Measurements from ENCODE around the gene OR5K3.
"Not testable (repeated sequence)": the region's sequence is repeated elsewhere in the genome, so short reads cannot be mapped to it uniquely, and the experiment has no call there.

Gene OR5K3

GRCh38 chr3:98390366-98390765 is at the start of gene OR5K3:
Gene OR5K3 (plus strand): TSS chr3:98390666. CDS start chr3:98390666, 0 bp downstream.
- DNase-seq: no peak

DNA sequence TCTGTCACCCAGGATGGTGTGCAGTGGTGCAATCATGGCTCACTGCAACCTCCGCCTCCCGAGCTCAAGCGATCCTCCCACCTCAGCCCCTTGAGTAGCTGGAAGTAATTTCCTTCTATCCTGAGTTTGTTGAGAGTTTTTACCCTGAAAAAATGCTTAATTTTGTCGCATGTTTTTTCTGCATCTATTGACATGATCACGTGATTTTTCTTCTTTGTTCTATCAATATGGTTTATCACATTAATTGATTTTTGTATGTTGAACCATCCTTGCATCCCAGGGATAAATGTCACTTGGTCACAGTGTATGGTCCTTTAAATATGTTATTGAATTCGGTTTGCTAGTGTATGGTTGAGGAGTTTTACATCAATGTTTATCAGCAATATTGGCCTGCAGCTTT is 48.7 kb upstream of the OR5K3 start:
- DNase-seq: no peak

DNA sequence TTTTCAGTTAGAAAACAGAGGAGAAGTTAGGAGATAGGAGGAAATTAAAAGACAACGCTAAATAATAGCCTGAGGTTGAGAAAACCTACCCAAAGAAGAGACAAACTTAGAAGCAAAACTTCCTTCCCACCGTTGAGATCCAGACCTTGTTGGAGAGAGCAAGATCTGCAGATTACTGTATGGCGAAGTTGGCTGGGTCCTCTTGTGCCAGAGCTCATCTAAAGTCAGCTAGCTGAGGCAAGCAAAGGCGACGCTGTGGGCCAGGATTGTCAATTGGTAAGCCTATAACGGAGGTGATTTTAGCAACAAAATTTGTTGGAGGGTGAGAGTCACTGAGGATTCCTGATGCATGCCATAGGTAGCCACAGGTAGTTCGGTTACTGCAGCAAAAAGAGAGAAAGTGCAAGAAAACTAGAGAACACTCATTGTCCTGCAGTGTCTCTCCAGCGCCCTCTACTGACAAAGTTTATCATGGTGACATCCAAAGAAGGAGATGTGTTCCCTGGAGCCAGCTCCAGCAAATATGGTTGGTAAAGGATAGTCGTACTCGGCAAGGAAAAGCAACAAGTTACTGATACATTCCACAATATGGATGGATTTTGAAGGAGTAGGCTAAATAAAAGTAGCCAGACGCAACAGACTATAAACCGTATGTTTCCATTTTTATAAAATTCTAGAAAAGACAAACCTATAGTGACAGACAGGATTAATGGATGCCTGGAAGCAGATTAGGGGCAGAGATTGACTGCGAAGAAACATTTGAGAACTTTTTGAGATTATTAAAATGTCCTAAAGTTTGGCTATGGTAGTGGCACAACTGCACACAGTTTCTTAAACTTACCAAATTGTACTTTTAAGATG is 46.6 kb upstream of the OR5K3 start:
- DNase-seq: peak; percentile 46

DNA sequence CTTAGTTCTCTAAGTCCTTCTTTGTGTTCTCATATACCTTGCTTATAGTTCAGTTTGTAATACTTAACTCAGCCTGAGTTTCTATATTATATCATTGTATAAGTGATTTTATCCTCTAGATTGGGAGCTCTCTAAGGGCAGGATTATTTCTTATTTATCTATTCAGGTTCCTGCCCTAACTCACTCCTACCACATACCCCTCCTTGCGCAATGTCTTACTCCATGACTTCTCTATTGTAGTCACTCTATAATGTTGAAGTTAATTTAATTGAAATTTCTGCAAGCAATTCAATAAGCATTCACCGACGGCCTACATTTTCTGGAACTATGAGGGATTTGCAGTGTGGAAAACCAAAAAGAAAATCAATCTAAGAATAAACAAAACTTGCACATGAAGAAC is 40.4 kb upstream of the OR5K3 start:
- no peak for DNase-seq

- no peak for DNase-seq
These were observed 36.9 kb upstream of the OR5K3 start, which contains the start of gene OR5K4 for GRCh38 chr3:98353554-98353953. Gene OR5K4 (plus strand): TSS chr3:98353854. CDS start chr3:98353854, 0 bp downstream.

GRCh38 chr3:98359250-98359649 is 31.2 kb upstream of the OR5K3 start:
- no peak for DNase-seq

DNA sequence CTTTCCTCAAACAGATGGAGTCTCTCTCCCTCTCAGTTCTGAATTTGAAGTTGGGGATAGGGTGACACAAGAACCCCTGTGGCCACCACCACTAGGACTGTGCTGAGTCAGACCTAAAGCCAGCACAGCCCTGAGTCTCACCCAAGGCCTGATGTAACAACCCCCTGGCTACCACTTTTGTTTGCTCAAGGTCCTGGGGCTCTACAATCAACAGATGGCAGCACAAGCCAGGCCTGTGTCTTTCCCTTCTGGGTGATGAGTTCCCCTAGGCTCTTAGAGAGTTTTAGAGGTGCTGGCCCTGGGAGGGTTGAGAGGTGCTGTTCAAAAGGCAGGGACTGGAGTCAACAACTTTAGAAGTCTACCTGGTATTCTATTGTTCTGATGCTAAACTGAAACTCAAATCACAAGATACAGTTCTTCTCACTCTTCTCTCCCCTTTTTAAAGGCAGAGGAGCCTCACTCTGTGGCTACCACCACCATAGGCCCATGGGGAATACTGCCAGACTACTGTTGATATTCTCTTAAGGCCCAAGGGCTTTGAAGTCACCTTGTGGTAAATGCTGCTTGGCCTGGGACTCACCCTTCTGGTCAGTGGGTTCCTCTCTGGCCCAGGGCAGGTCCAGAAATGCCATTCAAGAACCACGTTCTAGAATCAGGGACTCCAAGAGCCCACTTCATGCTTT is 30.3 kb upstream of the OR5K3 start:
- DNase-seq: peak; percentile 8

GRCh38 chr3:98360681-98361080 is 29.8 kb upstream of the OR5K3 start:
- no peak for DNase-seq

GRCh38 chr3:98361289-98361688 is 29.2 kb upstream of the OR5K3 start:
- no peak for DNase-seq

- DNase-seq: no peak
These were observed 22.8 kb upstream of the OR5K3 start for GRCh38 chr3:98367464-98368246.

DNA sequence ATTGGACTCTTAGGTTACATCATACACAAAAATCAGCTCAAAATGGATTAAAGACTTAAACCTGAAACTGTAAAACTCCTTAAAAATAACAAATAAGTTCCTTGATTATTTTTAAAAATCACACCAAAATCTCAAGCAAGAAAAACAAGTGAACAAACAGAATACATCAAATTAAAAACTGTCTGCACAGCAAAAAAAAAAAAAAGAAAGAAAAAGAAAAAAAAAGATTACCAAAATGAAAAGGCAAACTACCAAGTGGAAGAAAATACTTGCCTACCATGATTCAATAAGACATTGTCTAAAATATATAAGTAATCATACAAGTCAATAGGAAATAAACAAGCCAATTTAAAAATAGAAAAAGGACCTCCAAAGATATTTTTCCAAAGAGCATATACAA is 19.3 kb upstream of the OR5K3 start:
- DNase-seq: no peak

- no peak for DNase-seq
These were observed 18.6 kb upstream of the OR5K3 start for GRCh38 chr3:98371853-98372252.

GRCh38 chr3:98372445-98372844 is 18.0 kb upstream of the OR5K3 start:
- no peak for DNase-seq

DNA sequence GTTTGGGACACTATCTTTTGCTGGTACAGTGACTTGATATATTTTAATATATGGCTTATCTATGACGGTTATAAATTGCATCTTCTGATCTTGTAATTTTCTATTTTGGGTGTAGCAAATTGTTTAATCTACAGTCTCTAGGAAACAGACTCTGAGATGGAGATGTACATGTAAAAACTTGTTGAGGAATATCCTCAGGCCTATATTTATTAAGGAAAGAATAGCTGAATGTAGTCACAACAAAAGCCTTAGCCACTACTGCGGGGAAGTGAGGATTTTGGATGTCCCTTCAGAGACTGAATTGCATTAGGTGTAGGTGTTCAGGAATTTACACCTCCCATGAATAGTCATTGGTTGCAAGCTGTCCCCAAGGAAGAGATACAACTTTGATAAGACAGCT is 13.8 kb upstream of the OR5K3 start:
- DNase-seq: no peak

DNA sequence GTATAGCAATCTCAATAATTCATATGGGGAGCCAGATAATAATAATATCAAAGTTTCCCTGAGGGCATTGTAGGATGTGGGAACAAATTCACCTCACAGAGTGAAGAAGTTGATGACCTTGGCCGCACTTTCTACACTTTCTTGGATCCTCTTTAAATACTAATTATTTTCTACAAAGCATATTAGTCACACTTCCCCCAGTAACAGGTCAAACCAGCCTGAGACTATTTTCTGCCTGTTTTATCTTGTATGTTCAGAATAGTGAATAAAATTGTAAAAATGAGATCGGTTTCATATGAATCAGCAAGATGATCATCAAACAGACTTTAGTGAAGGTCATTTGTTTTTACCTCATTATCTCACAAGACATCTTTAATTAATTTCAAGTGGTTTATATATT is 2.3 kb upstream of the OR5K3 start:
- no peak for DNase-seq

GRCh38 chr3:98395101-98395500 is 4.6 kb downstream of the OR5K3 start:
- DNase-seq: no peak

DNA sequence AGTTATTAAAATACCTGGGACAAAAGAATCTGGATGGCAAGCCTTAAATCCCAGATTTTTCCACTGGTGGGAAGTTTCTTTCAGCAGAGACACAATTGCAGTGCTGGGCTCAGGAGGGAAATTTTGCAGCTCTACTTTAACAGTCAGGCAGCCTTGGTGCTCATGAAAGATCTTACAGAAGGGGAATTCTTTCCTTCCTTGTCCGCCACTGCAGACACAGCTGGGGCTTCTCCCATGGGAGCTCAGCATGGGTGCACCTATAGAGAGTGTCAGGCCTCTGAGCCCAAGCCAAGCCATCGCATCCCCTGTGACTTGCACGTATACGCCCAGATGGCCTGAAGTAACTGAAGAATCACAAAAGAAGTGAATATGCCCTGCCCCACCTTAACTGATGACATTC is 6.0 kb downstream of the OR5K3 start:
- DNase-seq: not testable (repeated sequence)

DNA sequence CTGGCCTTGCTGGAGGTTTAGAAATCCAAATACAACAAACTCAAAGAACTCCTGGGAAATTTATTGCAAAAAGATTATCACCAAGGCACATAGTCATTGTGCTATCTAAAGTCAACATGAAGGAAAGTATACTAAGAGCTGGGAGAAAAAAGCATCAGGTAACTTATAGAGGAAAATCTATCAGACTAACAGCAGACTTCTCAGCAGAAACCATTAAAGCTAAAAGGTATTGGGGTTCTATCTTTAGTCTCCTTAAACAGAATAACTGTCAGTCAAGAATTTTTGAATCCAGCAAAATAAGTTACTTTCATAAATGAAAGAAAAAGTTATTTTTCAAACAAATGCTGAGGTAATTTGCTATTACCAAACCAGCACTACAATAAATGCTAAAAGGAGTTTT is 8.0 kb downstream of the OR5K3 start:
- DNase-seq: no peak

DNA sequence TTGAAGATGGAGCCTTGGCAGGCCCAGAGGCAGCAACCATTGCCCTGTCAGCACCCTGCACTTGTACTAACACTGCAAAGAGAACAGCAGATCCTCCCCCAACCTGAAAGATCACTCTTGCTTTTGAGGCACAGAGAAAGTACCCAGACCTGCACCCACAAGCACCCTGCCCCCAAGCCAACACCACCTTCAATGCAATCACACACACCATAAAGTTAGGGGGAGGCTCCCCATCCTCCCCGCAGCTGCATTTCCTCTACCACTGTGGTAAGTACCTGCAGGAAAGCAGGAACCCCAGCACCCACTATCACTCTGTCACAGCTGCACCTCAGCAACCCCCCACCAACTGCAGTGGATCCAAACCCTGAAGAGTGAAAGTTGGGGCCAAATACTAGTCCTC is 12.0 kb downstream of the OR5K3 start:
- no peak for DNase-seq

DNA sequence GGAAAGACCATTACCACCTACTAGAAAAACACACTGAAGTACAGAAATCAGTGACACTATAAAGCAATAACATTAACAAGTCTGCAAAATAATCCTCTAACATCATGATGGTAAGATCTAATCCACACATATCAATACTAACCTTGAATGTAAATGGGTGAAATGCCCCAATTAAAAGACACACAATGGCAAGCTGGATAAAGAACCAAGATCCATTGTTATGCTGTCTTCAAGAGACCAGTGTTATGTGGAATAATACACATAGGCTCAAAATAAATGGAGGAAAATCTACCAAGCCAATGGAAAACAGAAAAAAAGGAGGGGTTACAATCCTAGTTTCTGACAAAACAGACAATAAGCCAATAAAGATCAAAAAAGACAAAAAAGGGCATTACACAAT is 13.5 kb downstream of the OR5K3 start:
- DNase-seq: no peak

- no peak for DNase-seq
These were observed 15.6 kb downstream of the OR5K3 start for GRCh38 chr3:98406034-98406433.

- DNase-seq: no peak
These were observed 42.1 kb downstream of the OR5K3 start for GRCh38 chr3:98432575-98432974.

- no peak for DNase-seq
These were observed 43.3 kb downstream of the OR5K3 start for GRCh38 chr3:98433764-98434163.

- no peak for DNase-seq
These were observed 43.9 kb downstream of the OR5K3 start for GRCh38 chr3:98434412-98434811.
